GM18909 (cell line): ENCODE measurements around the gene SPDYE6.
"Not testable (repeated sequence)": the region's sequence is repeated elsewhere in the genome, so short reads cannot be mapped to it uniquely, and the experiment has no call there.

Experiments
- ATAC-seq: cut with Tn5 transposase; IDR thresholded peaks from one replicate; pipeline ENCODE4 v1.9.1; 2021; ENCODE audit warnings: mild to moderate bottlenecking; ENCODE audit not compliant: unreplicated experiment, poor library complexity

Gene SPDYE6

GRCh38 chr7:102356344-102356743, at the start of gene SPDYE6:
SPDYE6 (minus strand) TSS chr7:102356444; CDS start chr7:102356023, 421 bp downstream.
- not testable (repeated sequence) for ATAC-seq

DNA sequence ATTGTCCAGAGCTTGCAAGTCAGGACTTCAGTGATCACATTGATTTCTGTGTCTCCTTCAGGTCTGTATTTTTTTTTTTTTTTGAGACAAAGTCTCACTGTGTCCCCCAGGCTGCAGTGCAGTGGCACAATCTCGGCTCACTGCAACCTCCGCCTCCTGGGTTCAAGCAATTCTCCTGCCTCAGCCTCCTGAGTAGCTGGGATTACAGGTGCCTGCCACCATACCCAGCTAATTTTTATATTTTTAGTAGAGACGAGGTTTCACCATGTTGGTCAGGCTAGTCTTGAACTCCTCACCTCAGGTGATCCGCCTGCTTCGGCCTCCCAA, 48.6 kb upstream of the SPDYE6 start:
- not testable (repeated sequence) for ATAC-seq

- peak; percentile 81 for ATAC-seq
These were observed 48.0 kb upstream of the SPDYE6 start for GRCh38 chr7:102404005-102404861.

DNA sequence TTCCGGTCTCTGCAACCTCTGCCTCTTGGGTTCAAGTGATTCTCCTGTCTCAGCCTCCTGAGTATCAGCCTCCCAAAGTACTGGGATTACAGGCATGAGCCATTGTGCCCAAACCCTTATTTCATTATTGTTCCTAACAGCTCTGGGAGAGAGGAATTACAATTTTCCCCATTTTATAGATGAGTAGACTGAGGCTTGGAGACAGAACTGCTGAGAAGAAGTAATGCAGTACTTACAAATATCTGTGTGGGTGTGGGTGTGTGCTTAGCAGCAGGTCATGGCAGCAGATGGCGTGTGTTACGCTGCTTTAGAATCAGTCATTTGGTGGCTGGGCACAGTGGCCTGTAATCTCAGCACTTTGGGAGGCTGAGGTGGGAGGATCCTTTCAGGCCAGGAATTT, 47.3 kb upstream of the SPDYE6 start:
- no peak for ATAC-seq

- ATAC-seq, result no peak
These were observed 44.1 kb upstream of the SPDYE6 start for GRCh38 chr7:102400360-102400759.

DNA sequence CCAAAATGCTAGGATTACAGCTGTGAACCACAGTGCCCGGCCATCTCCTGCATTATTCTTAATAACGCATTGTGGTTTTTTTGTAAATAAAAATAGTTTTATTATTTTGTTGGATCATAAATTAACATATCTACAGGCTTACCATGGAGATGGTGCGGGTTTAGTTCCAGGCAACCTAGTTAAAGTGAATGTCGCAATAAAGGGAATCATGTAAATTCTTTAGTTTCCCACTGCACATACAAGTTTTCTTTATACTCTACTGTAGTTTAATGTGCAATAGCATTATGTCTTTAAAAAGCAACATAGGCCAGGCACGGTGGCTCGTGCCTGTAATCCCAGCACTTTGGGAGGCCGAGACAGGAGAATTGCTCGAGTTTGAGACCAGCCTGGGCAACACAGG, 42.3 kb upstream of the SPDYE6 start:
- ATAC-seq, result no peak

DNA sequence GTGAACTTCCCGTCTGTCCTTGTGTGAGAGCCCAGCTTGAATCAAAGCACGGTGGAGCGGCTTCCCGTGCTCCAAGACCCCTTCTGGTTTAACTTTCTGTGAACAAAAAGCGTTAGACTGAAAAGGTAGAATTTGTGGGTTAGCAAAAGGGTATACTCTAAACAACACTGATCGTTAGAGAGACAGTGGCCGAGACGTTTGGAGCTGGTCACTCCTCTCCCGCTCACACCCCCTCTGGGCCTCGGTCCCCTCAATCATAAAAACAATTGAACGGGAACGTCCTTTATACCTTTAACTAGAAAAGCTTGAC, 40.4 kb upstream of the SPDYE6 start:
- no peak for ATAC-seq

- ATAC-seq, result peak; percentile 99
These were observed 39.8 kb upstream of the SPDYE6 start, which contains the start of gene PRKRIP1 for GRCh38 chr7:102395873-102396709. PRKRIP1 (plus strand) TSS chr7:102396363; CDS start chr7:102396412, 49 bp downstream.

GRCh38 chr7:102395592-102395872, 39.3 kb upstream of the SPDYE6 start:
- no peak for ATAC-seq

DNA sequence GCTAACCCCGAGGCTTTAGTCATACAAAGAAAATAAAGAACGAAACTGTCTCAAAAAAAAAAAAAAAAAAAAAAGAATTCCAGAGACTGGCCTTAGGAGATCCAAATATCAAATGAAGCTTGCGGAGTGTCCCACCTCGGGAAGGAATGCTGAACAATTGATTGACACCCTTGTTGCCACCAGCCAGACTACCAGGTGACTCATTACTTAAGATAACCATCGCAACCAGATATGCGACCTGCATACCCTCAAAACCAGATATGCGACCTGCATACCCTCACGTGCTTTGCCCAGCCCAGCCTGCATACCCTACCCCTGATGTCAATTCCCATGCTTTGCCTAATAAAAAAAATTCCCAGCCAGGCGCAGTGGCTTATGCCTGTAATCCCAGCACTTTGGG, 37.2 kb upstream of the SPDYE6 start:
- no peak for ATAC-seq

DNA sequence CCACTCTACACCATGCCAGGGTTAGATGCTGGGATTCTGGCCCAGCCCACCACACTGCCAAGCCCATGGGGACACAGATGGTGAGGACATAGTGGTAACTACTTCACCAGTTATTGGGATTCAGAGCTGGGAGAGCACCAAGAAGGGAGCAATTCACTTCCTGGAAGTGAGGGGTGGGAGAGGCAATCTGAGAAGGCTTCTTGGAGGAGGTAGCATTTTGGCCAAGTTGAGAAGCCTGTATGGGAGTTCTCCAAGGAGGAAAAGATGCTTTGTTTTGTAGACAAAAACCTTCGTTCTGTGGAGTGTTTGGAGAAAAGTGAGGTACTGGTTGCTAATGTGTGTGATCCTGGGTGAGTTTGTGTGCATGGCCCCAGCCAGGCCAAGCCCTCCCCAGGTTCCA, 36.1 kb upstream of the SPDYE6 start:
- ATAC-seq, result no peak

- ATAC-seq, result no peak
These were observed 34.6 kb upstream of the SPDYE6 start for GRCh38 chr7:102390697-102391484.

DNA sequence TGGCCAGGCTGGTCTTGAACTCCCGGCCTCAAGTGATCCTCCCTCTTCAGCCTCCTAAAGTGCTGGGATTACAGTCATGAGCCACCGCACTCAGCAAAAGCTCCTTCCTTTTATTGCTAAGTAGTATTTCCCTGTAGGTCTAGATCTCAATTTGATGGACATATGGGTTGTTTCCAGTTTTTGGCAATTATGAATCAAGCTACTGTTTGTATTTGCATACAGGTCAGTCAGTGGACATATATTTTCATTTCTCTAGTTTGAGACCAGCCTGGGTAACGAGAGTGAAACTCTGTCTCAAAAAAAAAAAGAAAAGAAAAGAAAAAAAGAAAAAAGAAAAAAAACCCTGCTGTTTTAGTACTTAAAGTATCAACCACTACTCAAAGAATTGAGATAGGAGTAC, 33.6 kb upstream of the SPDYE6 start:
- no peak for ATAC-seq

DNA sequence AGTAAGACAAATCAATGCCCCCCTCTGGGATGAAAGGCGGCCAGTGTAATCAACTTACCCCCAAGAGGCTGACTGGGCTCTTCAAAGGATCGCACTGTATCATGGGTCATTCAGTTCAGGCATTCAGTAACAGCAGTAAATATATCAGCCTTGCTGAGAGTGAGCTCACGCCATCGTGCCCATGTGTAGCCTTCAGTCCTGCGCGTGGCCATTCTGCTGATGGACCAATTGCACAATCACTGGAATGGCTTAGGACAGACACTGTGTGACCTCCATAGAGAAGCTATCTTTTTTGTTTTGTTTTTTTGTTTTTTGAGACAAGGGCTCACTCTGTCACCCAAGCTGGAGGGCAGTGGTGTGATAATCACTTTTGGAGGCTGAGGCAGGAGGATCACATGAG, 30.8 kb upstream of the SPDYE6 start:
- no peak for ATAC-seq

DNA sequence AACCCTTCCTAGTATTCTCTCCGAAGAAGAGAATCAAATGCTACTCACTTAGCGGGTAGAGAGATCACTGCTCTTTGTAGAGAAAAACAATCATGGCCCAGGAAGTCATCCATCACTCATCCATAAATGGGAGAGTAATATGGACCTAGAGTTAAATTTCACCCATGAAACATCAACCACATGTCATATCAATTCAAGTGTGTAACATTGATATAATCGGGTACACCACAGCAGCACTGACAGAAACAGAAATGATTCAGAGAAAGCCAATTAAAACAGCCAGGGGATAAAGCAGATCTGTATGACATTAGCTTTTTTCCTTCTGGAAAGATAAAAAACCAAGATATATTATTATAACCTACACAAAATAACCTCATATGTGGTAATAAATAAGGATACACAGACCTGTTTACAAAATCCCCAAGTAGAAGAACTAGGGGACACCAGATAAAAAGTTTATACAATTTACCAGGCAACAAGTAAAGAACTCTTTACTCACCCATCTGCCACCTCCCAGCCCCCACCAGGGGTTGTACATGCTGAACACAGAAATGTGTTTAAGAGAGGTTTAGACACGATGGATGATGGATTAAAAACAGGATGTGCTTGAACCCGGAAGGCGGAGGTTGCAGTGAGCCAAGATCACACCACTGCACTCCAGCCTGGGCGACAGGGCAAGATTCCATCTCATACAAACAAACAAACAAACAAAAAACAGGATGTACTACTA, 25.6 kb upstream of the SPDYE6 start:
- not testable (repeated sequence) for ATAC-seq

DNA sequence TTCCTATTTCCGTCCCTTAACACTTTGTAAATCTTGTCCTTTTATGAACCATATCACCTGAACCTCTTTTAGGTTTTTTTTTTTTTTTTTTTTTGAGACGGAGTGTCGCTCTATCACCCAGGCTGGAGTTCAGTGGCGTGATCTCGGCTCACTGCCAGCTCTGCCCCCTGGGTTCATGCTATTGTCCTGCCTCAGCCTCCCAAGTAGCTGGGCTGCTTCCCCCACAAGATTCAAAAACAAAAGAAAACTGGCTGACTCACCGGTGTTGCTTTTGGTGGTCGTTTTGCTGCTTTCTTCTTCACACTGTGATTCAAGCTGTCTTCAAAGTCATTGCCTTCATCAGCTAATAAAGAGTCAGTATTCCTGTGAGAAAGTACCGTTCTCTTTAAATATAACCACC, 24.6 kb upstream of the SPDYE6 start:
- ATAC-seq, result not testable (repeated sequence)

GRCh38 chr7:102376964-102377466, 20.8 kb upstream of the SPDYE6 start:
- no peak for ATAC-seq

- not testable (repeated sequence) for ATAC-seq
These were observed 16.6 kb upstream of the SPDYE6 start for GRCh38 chr7:102372796-102373195.

GRCh38 chr7:102370038-102370437, 13.8 kb upstream of the SPDYE6 start:
- ATAC-seq, result not testable (repeated sequence)

DNA sequence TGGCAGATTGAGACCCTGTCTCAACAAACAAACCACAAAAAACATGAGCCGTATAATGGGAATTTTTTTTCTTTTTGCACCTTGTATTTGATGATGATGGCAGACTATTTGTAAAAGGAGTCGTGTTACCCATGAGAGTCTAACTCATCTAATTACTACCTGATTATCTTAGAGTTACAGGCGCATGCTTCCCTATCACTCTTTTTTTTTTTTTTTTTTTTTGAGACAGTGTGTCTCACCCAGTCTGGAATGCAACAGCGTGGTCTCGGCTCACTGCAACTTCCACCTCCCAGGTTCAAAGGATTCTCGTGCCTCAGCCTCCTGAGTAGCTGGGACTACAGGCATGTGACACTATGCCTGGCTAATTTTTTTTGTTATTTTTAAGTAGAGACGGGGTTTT, 9.1 kb upstream of the SPDYE6 start:
- not testable (repeated sequence) for ATAC-seq
